Pancreas (tissue), 10 donors: ENCODE results near the gene FAM217B. TPM values are rescaled to one million over a fixed set of nuclear protein-coding genes. Genes with fewer than 3 reads are reported as not detected.

ENCODE experiments used
- ATAC-seq, 4 donors: fragments of 200-7000 bp; cut with Tn5 transposase; one replicate each; pipeline versions ENCODE4 v1.8.0 to v1.9.1; 2020; ENCODE audit warnings: mild to moderate bottlenecking in 4 of 4, moderate library complexity in 4 of 4
- DNase-seq, 6 donors: peaks; one replicate each; pipeline ENCODE4 v3.0.0-alpha.2; 2020
- FAIRE-seq: peaks from 2 replicates; lab custom pipeline; 2012; peaks lifted over from hg19 to GRCh38; lab: Jason Lieb, UNC
- H3K27ac ChIP-seq, 4 donors: fragments of 200-600 bp; sonication (generic); 1 replicate in 3 of 4; 2 replicates in 1 of 4; pipeline versions ENCODE4 v1.5.0 to v1.8.0; 2020
- H3K27me3 ChIP-seq, 4 donors: fragments of 200-600 bp; one replicate each; pipeline ENCODE4 v1.8.0; 2021
- H3K36me3 ChIP-seq, 3 donors: fragments of 200-600 bp; sonication (generic) in 1 of 3; one replicate each; pipeline versions ENCODE4 v1.5.0 to v1.8.0; 2020 to 2021
- H3K4me1 ChIP-seq, 3 donors: fragments of 200-600 bp; one replicate each; pipeline ENCODE4 v1.8.0; 2021
- H3K4me3 ChIP-seq, 4 donors: fragments of 200-600 bp; sonication (generic) in 2 of 4; one replicate each; pipeline versions ENCODE4 v1.5.0 to v1.8.0; 2020 to 2021
- H3K9me3 ChIP-seq, 4 donors: fragments of 200-600 bp; one replicate each; pipeline ENCODE4 v1.8.0; 2021
- WGBS, 2 donors: extraction: QIAGEN DNeasy Blood & Tissue Kit; methylation state at CpG; one replicate each; pipeline ENCODE4 v1.1.7; 2013; 5-methylcytosine and 5-hydroxymethylcytosine counted together
- intact Hi-C, 3 donors: fragments of 100-400 bp; cut with DNase I; formaldehyde crosslinking; loops; one replicate each; pipeline versions ENCODE4 v1.11.1 to v1.14.2; 2022
- polyA plus RNA-seq, 2 donors: library from polyadenylated mRNA; stranded (reverse); fragments of 200-250 nt; gene quantifications; one replicate each; pipeline ENCODE4 v1.2.3, GENCODE V29; 2013
- total RNA-seq, 6 donors: library from RNA; stranded (reverse); fragmentation: NEBNext Ultra II Directional in 4 of 6; extraction: Animal tissue kit (Norgen Biotek cat#: 25700) in 4 of 6; gene quantifications; one replicate each; pipeline versions ENCODE4 v1.2.1 to v1.2.4, GENCODE V29; 2021 to 2023
- TF ChIP-seq, protein P1 (sequence below), 4 donors: fragments of 200-600 bp; sonication (generic) in 3 of 4; IDR thresholded peaks; one replicate each; pipeline versions ENCODE4 v1.5.0 to v1.8.0; 2021; ENCODE audit warnings: antibody characterized with exemption in 4 of 4
- donor health status: healthy with polysubstance abuse.
- donor health status: DM: no; HTN: no; CAD: no; lungs with moderate emphysema.
- donor health status: DM: no; HTN: no; CAD: no.
- donor health status: control.
- donor health status: control.
- donor health status: Bipolar disorder and iron deficiency.
- donor health status: DM: yes; HTN: yes; CAD: no.
- donor health status: DM: no; HTN: no; CAD: no.
- donor health status: DM: no; HTN: no; CAD: no.
- donor health status: DM: yes; HTN: yes; CAD: no.

The FAM217B gene
- total and polyA plus RNA-seq, 8 donors, result 1.4 to 6.6 (median 2.8) TPM

GRCh38 chr20:59987135-59987534 lies 46.9 kb downstream of the FAM217B start:
- WGBS, 2 donors, result 88 to 92% methylated on average over 7 of the region's 7 CpGs
- DNase-seq (no peak), FAIRE-seq (no peak), ATAC-seq (no peak)
- no peaks in the 10 kb centered on the region for H3K36me3 ChIP-seq
- no peaks in the 10 kb centered on the region for H3K9me3 ChIP-seq
- H3K27ac ChIP-seq, result no peak overlapping the region
- no peak overlapping the region for H3K4me3 ChIP-seq
- TF ChIP-seq, protein P1, sequence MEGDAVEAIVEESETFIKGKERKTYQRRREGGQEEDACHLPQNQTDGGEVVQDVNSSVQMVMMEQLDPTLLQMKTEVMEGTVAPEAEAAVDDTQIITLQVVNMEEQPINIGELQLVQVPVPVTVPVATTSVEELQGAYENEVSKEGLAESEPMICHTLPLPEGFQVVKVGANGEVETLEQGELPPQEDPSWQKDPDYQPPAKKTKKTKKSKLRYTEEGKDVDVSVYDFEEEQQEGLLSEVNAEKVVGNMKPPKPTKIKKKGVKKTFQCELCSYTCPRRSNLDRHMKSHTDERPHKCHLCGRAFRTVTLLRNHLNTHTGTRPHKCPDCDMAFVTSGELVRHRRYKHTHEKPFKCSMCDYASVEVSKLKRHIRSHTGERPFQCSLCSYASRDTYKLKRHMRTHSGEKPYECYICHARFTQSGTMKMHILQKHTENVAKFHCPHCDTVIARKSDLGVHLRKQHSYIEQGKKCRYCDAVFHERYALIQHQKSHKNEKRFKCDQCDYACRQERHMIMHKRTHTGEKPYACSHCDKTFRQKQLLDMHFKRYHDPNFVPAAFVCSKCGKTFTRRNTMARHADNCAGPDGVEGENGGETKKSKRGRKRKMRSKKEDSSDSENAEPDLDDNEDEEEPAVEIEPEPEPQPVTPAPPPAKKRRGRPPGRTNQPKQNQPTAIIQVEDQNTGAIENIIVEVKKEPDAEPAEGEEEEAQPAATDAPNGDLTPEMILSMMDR (IDR thresholded peaks at IDR 0.05), result no peak
- no peaks in the 10 kb centered on the region for H3K4me1 ChIP-seq
- intact Hi-C loops, result no loop called here
- no peaks in the 10 kb centered on the region for H3K27me3 ChIP-seq

- peak; percentile 48 to 69 (median 60) for ATAC-seq
- DNase-seq, result peak in 4 of 6 donors; percentile 6 to 77 (median 61)
- no peaks in the 10 kb centered on the region for H3K4me1 ChIP-seq
- TF ChIP-seq, protein P1 (IDR thresholded peaks at IDR 0.05), result no peak
- no peak overlapping the region for H3K27ac ChIP-seq
- no peaks in the 10 kb centered on the region for H3K27me3 ChIP-seq
- H3K9me3 ChIP-seq, result no peaks in the 10 kb centered on the region
- 63% methylated on average over 5 of the region's 5 CpGs for WGBS, 2 donors
- FAIRE-seq, result no peak
- H3K4me3 ChIP-seq, result no peak overlapping the region
- no peaks in the 10 kb centered on the region for H3K36me3 ChIP-seq
- intact Hi-C loops, result no loop called here
These were observed 48.0 kb downstream of the FAM217B start for GRCh38 chr20:59988141-59988540.

- intact Hi-C loops, result no loop called here
These were observed 52.4 kb downstream of the FAM217B start for GRCh38 chr20:59992526-59993084.

GRCh38 chr20:59993736-59994430 lies 53.7 kb downstream of the FAM217B start:
- DNase-seq, result no peak
- Histone ChIP-seq H3K4me1 (no peaks in the 10 kb centered on the region), H3K9me3 (no peaks in the 10 kb centered on the region), H3K27me3 (no peaks in the 10 kb centered on the region), H3K27ac (no peak overlapping the region), H3K36me3 (no peaks in the 10 kb centered on the region), H3K4me3 (no peak overlapping the region)
- 42 to 53% methylated on average over 18 of the region's 18 CpGs for WGBS, 2 donors
- FAIRE-seq, result no peak
- intact Hi-C loops, result no loop called here
- peak in 1 of 4 donors; percentile 29 for ATAC-seq
- TF ChIP-seq, protein P1 (IDR thresholded peaks at IDR 0.05), result no peak

More at GRCh38 chr20:59992526-59993084, 52.4 kb downstream of the FAM217B start:
- Histone ChIP-seq H3K9me3 (no peaks in the 10 kb centered on the region), H3K4me1 (no peaks in the 10 kb centered on the region), H3K27ac (no peak overlapping the region), H3K4me3 (no peak overlapping the region), H3K27me3 (no peaks in the 10 kb centered on the region), H3K36me3 (no peaks in the 10 kb centered on the region)
- FAIRE-seq (no peak), ATAC-seq (no peak), DNase-seq (no peak)
- TF ChIP-seq, protein P1 (IDR thresholded peaks at IDR 0.05), result no peak
- WGBS, 2 donors, result 75 to 80% methylated on average over 4 of the region's 4 CpGs

DNA sequence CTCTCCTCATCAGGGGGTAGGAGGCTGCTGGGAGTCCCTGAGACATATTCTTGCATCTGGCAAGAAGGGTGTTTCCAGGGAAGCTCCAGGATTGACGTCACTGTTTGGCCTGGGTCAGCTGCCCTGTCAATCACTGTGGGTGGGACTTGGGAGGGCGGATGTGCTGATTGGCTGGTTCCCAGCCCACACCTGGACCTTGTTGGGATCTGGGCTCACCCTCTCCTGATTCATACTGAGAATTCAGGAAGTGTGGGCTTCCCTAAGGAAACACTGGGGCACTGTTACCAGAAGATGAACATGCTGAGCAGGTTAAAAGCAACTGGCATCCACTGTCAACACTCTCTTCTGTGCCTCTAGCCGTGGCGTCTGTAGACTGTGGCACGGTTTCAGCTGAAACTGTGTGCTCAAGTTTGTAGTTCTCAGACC lies 54.5 kb downstream of the FAM217B start:
- DNase-seq, result peak in 1 of 6 donors; percentile 27
- no peaks in the 10 kb centered on the region for H3K9me3 ChIP-seq
- H3K4me3 ChIP-seq, result no peak overlapping the region
- H3K27me3 ChIP-seq, result no peaks in the 10 kb centered on the region
- FAIRE-seq, result no peak
- H3K4me1 ChIP-seq, result no peaks in the 10 kb centered on the region
- intact Hi-C loops, result no loop called here
- no peaks in the 10 kb centered on the region for H3K36me3 ChIP-seq
- ATAC-seq, result peak in 3 of 4 donors; percentile 45 to 65 (median 50)
- H3K27ac ChIP-seq, result no peak overlapping the region
- TF ChIP-seq, protein P1 (IDR thresholded peaks at IDR 0.05), result no peak
- 43 to 69% methylated on average over 5 of the region's 5 CpGs for WGBS, 2 donors
